ENCODE measurements around the gene SORL1. TPM values are rescaled to one million over a fixed set of nuclear protein-coding genes. Genes with fewer than 3 reads are reported as not detected.

Gene SORL1
- total RNA-seq, 1 donor from 2014 or later = 46.0 TPM

DNA sequence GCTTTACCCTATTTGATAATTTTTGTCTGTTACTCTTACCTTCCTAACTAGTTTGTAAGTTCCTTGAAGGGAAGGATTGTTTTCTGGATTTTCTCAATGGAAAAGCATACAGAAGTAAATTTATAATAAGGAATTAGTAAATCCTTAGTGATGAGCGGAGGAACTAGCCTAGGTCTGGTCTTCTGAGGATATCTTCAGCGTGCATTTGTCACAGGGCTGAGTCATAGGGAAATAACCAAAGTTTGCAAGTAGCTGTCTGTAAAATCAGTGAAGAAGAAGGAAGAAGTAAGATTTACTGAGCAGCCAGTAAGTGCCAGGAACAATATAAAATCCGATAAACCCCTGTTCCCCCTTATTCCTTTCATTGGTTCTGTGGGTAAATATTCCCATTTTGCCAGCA is 163.4 kb downstream of the SORL1 start:
- Histone ChIP-seq H3K79me2 (ENCODE audit: low read depth) (no peaks in the 10 kb centered on the region), H2AFZ (replicated peaks) (no peak overlapping the region), H3F3A (ENCODE audit: low read depth) (no peaks in the 10 kb centered on the region), H3K4me1 (no peaks in the 10 kb centered on the region), H3K27me3 (no peaks in the 10 kb centered on the region), H3K27ac (no peak overlapping the region), H3K4me3 (no peak overlapping the region), H3K9me3 (ENCODE audit: low read depth) (no peaks in the 10 kb centered on the region), H3K4me2 (no peak overlapping the region), H3K9ac (no peak overlapping the region), H4K20me1 (ENCODE audit: low read depth) (no peaks in the 10 kb centered on the region), H3K36me3 (peaks cover 5% of the 10 kb centered on the region)
- Mint-ChIP-seq H3K4me1 (no peaks in the 10 kb centered on the region), H3K4me3 (no peak overlapping the region), H3K36me3 (peaks cover 15% of the 10 kb centered on the region), H3K9me3 (no peaks in the 10 kb centered on the region), H3K27ac (no peak overlapping the region), H3K27me3 (ENCODE audit: insufficient read depth, low read depth) (no peaks in the 10 kb centered on the region)
- DNase-seq (ENCODE audit: low spot score) = no peak
- TF ChIP-seq EZH2 (IDR thresholded peaks at IDR 0.05) (no peak), EZH2phosphoT487 (IDR thresholded peaks at IDR 0.05) (no peak)
- TF ChIP-seq, protein P1, sequence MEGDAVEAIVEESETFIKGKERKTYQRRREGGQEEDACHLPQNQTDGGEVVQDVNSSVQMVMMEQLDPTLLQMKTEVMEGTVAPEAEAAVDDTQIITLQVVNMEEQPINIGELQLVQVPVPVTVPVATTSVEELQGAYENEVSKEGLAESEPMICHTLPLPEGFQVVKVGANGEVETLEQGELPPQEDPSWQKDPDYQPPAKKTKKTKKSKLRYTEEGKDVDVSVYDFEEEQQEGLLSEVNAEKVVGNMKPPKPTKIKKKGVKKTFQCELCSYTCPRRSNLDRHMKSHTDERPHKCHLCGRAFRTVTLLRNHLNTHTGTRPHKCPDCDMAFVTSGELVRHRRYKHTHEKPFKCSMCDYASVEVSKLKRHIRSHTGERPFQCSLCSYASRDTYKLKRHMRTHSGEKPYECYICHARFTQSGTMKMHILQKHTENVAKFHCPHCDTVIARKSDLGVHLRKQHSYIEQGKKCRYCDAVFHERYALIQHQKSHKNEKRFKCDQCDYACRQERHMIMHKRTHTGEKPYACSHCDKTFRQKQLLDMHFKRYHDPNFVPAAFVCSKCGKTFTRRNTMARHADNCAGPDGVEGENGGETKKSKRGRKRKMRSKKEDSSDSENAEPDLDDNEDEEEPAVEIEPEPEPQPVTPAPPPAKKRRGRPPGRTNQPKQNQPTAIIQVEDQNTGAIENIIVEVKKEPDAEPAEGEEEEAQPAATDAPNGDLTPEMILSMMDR (IDR thresholded peaks at IDR 0.05) = no peak

DNA sequence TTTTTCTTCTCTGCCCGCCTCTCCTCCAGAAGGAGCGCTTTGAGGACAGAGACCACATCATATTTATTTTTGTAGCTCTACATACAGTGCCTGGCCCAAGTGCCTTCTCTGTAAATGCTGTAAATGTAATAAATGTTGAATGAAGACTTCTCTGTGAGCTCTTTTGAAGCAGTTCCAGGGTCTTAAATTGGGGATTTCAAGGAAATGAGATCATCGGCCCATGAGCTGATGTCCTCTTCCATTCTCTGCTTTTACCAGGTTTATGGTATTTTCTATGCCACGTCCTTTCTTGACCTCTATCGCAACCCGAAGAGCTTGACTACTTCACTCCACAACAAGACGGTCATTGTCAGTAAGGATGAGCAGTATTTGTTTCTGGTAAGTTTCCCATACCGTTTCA is 166.4 kb downstream of the SORL1 start:
- no peak overlapping the region for H3K4me2 ChIP-seq
- peaks cover 15% of the 10 kb centered on the region for H3K36me3 Mint-ChIP-seq
- H4K20me1 ChIP-seq (ENCODE audit: low read depth) = no peaks in the 10 kb centered on the region
- no peak for TF ChIP-seq EZH2phosphoT487 (IDR thresholded peaks at IDR 0.05)
- no peak for TF ChIP-seq EZH2 (IDR thresholded peaks at IDR 0.05)
- TF ChIP-seq, protein P1 (IDR thresholded peaks at IDR 0.05) = no peak
- H3K4me3 Mint-ChIP-seq = no peak overlapping the region
- H3K4me1 Mint-ChIP-seq = no peaks in the 10 kb centered on the region
- H3K27ac ChIP-seq = no peak overlapping the region
- no peaks in the 10 kb centered on the region for H3K27me3 ChIP-seq
- H3F3A ChIP-seq (ENCODE audit: low read depth) = no peaks in the 10 kb centered on the region
- H3K9me3 ChIP-seq (ENCODE audit: low read depth) = no peaks in the 10 kb centered on the region
- H3K9ac ChIP-seq = no peak overlapping the region
- no peak for DNase-seq (ENCODE audit: low spot score)
- peaks cover 10% of the 10 kb centered on the region for H3K36me3 ChIP-seq
- no peaks in the 10 kb centered on the region for H3K4me1 ChIP-seq
- no peaks in the 10 kb centered on the region for H3K79me2 ChIP-seq (ENCODE audit: low read depth)
- no peaks in the 10 kb centered on the region for H3K9me3 Mint-ChIP-seq
- no peak overlapping the region for H3K27ac Mint-ChIP-seq
- no peak overlapping the region for H3K4me3 ChIP-seq
- no peak overlapping the region for H2AFZ ChIP-seq (replicated peaks)
- no peaks in the 10 kb centered on the region for H3K27me3 Mint-ChIP-seq (ENCODE audit: insufficient read depth, low read depth)

- no peak overlapping the region for H3K4me3 Mint-ChIP-seq
These were observed 173.8 kb downstream of the SORL1 start for GRCh38 chr11:121625777-121626506.

More at GRCh38 chr11:121625777-121626506, 173.8 kb downstream of the SORL1 start:
- no peak overlapping the region for H3K4me3 ChIP-seq
- no peaks in the 10 kb centered on the region for H4K20me1 ChIP-seq (ENCODE audit: low read depth)
- H3F3A ChIP-seq (ENCODE audit: low read depth) = no peaks in the 10 kb centered on the region
- no peak overlapping the region for H3K4me2 ChIP-seq
- TF ChIP-seq, protein P1 (IDR thresholded peaks at IDR 0.05) = no peak
- TF ChIP-seq EZH2 (IDR thresholded peaks at IDR 0.05) = no peak
- no peak for TF ChIP-seq EZH2phosphoT487 (IDR thresholded peaks at IDR 0.05)
- no peaks in the 10 kb centered on the region for H3K9me3 ChIP-seq (ENCODE audit: low read depth)
- Mint-ChIP-seq H3K4me1 (no peaks in the 10 kb centered on the region), H3K9me3 (no peaks in the 10 kb centered on the region), H3K27me3 (ENCODE audit: insufficient read depth, low read depth) (no peaks in the 10 kb centered on the region), H3K36me3 (peaks cover 8% of the 10 kb centered on the region), H3K27ac (no peak overlapping the region)
- DNase-seq (ENCODE audit: low spot score) = no peak
- H2AFZ ChIP-seq (replicated peaks) = no peak overlapping the region
- no peak overlapping the region for H3K9ac ChIP-seq
- H3K36me3 ChIP-seq = peaks cover 6% of the 10 kb centered on the region
- H3K79me2 ChIP-seq (ENCODE audit: low read depth) = no peaks in the 10 kb centered on the region
- H3K27ac ChIP-seq = no peak overlapping the region
- no peaks in the 10 kb centered on the region for H3K27me3 ChIP-seq
- no peaks in the 10 kb centered on the region for H3K4me1 ChIP-seq
